ENCODE data around the gene LPA.

Gene LPA

DNA sequence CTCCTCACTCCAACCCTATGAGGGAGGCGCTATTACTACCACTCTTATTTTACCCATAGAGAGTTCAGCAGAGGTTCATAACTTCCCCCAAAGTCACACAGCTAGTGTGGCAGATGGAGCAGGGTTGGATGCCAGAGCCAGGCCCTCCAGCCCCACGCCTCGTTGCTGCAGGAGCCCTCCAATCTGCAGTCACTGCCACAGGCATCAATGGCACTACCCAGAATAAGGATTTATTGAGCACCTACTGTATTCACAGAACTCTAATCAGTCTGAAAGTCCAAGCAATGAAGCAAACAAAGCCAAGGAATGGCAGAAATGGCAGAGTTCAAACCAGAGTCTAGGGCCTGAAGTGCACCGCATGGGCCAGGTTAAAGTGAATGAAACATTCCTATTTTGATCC is 144.9 kb downstream of the LPA start:
- in situ Hi-C loops (cut with HindIII; ENCODE audit: low sequenced_read_pairs) = no loop called here

DNA sequence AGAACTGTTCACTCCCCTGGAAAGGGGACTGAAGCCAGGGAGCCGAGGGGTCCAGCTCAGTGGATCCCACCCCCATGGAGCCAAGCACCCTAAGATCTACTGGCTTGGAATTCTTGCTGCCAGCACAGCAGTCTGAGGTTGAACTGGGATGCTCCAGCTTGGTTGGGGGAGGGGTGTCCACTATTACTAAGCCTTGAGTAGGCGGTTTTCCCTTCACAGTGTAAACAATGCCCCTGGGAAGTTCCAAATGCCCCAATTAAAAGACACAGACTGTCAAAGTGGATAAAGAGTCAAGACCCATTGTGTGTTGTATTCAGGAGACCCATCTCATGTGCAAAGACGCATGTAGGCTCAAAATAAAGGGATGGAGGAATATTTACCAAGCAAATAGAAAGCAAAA is 150.2 kb downstream of the LPA start:
- in situ Hi-C loops (cut with HindIII; ENCODE audit: low sequenced_read_pairs) = no loop called here

DNA sequence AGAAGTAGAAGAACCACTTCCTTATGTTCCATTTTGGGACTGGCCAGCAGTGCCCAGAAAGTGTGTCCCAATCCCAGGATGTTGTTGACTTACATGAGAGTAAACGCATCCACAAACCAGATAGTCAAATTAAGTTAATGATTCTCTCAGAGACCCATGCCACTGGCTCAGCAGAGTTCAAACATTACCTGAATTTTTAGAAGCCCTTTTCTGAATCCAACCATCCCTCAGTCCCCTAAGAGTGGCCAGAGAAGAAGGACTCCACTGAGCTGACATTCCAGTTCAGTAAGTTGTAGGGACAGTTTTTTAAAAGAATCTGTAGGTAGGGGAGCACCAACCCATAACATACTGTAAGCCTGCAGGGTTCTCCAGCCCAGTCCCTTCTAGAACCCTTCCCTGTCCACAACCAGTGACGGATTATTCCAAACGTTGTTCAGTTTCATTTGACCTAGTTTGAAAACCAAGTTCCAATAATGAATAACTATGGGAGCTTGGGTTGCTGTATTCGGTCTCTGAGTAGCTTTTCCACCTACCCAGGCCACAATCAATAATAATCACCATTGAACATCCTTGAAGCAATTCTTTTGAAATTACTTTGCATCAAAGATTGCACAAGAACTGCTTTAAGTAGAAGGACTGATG is 153.0 kb downstream of the LPA start:
- in situ Hi-C loops (cut with HindIII; ENCODE audit: low sequenced_read_pairs) = no loop called here

DNA sequence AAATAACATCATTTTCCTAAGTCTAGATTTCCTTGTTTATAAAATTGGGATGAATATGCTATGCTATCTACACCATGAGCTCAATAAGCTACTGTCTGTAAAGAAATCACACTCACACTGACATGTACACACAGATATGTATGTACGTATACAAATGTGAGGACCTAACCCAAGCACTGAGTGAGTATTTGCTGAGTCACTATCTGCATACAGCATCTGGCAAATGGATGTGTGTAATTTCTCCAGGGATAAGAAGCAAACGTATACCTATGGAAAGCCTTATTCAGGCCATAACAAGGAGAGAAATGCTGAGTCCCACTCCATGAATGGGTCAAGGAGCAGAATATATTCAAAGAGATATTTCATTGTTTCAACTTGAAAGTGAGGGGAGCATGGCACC is 153.9 kb downstream of the LPA start:
- in situ Hi-C loops (cut with HindIII; ENCODE audit: low sequenced_read_pairs) = no loop called here

DNA sequence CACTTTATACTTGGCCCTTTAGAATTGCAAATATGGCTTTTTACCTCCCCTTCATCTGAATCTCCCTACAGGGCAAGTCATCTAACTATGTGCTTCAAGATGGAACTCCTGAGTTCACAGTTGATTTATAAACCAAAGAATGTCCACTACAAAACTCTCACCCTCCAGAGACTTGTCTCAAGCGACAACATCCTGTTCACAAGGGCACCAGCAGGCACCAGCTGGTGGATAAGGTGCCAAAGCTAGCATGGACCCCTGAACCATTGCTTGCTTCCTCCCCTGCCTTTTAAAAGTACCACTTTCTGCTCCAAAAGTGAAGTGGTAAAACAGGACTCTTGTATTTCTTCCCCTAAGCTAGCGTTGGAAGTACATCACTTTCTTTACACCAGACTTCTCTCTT is 154.5 kb downstream of the LPA start:
- in situ Hi-C loops (cut with HindIII; ENCODE audit: low sequenced_read_pairs) = no loop called here

DNA sequence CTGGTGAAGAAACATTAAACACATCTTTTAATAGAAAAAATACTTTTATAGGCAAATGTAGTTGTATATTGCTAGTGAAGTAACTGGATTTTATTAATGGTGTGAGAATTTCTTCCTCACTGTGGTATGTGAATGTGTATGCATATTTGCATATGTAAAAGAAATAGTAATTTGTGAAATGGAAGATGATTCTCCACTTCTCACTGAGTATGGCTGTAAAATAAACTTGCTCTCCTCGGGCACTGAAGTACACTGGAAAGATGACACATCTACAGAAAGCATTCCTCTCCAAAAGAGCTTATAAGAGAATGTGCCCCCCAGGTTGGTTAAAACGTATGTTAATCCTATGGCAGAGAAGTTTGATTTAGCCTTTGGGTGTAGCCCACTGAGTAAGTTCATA is 155.5 kb downstream of the LPA start:
- in situ Hi-C loops (cut with HindIII; ENCODE audit: low sequenced_read_pairs) = no loop called here

DNA sequence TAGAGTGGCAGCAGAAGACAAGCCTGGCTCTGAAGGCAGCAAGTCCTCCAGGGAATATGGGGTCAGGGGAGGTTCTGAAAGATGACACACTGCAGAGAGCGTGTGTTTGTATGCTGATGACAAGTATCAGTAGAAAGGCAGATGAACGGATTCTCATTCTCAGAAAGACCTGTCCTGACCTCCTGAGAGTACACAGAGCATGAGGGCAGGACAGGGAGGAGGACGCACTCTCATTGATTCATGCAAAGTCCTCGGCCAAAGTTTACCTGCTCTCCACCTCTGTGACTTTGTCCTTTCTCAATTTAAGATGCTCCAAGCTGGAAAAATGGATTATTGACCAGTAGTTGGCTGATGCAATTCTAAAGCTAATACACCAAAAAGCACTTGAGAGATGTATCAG is 156.7 kb downstream of the LPA start:
- in situ Hi-C loops (cut with HindIII; ENCODE audit: low sequenced_read_pairs) = no loop called here

DNA sequence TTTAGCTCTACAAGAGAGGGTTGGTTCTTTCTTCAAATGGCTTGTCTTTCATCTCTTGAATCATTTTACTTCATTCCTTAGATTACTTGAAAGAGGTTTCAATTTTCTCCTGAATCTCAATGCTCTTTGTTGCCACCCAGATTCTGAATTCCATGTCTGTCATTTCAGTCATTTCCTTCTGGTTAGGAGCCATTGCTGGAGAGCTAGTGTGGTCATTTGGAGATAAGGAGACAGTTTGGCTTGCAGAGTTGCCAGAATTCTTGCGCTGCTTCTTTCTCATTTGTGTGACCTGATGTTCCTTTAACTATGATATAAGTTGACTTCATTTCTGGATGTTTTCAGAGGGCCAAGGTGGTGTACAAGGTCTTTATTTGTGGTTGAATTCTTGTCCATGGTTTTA is 158.1 kb downstream of the LPA start:
- in situ Hi-C loops (cut with HindIII; ENCODE audit: low sequenced_read_pairs) = no loop called here

DNA sequence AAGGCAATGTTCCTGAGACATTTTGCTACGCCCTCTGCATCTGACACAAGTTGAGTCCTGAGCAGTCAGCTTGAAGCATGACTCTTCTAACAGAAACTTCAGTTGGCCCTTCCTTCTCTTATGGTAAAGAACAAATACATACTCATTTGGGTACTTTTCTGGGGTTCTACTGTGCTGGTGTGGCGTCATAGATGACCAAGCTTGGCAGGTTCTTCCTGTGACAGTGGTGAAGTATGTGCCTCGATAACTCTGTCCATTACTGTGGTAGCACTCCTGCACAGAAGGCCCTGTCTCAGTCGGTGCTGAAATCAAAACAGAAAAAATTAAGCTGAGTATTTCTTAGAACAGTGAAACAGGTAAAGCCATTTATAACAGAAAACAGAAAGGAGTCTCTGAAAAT is 163.4 kb downstream of the LPA start:
- in situ Hi-C loops (cut with HindIII; ENCODE audit: low sequenced_read_pairs) = loop anchor here (5.0 kb wide), 1 partner anchor 63 kb away; no protein-coding TSS in a partner anchor

DNA sequence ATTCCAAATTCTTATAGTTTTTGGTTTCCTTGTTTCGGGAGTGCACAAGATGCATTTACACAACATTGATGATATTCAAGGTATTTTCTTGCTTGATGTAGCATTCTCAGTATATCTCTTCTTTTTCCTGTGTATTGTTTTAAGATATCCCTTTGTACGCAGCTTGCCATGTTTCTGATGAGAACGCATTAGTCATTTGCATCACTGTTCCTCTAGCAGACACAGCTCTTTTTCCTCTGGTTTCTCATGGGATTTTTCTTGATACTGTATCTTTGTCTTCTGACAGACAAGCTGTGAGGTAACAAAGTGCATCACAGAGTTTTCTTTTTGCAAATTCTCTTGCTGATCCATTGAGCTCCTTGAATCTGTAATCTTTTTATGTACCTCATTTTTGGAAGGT is 169.5 kb downstream of the LPA start:
- in situ Hi-C loops (cut with HindIII; ENCODE audit: low sequenced_read_pairs) = no loop called here

DNA sequence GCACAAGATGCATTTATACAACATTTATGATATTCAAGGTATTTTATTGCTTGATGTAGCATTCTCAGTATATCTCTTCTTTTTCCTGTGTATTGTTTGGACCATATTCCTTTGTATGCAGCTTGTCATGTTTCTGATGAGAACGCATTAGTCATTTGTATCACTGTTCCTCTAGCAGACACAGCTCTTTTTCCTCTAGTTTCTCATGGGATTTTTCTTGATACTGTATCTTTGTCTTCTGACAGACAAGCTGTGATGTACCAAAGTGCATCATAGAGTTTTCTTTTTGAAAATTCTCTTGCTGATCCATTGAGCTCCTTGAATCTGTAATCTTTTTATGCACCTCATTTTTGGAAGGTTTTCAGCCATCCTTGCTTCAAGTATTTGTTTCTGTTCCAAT is 175.0 kb downstream of the LPA start:
- in situ Hi-C loops (cut with HindIII; ENCODE audit: low sequenced_read_pairs) = no loop called here

DNA sequence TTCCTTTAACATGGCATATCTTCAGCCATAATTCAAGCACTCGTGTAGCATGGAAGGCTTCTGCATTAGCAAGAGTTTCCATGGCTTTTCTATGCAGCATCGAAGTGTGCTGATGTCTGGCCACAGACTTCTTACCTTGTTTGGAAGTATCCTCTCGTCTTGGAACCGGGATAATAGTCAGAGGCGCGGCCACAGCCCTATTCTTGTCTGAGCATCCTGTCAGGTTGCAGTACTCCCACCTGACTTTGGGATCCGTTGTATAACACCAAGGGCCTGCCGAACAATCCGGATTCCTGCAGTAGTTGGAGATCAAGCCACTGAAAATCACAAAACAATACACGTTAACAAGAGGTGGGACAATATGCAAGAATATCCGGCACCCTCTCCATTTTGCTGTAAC is 177.0 kb downstream of the LPA start:
- in situ Hi-C loops (cut with HindIII; ENCODE audit: low sequenced_read_pairs) = no loop called here
